ENCODE data around the gene SNX24.

The SNX24 gene

DNA sequence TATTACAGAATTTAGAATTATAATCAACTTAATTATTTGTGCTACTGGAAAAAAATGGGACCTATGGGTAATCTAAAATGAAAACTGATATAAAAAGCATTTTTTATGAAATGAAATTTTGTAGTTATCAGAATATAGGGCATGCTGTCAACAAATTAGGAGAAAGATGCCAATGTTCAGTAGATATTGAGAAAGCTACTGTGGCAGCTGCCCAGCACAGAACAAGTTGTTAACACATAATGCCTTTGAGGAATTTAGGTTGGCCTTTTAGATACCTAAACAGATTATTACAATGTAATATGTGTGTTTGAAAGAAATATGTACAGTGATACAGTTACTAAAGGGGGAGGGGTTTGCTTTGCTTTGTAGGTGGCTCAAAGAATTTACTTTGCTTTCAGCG lies 137.0 kb downstream of the SNX24 start:
- no peak for DNase-seq (ENCODE audit: low read depth)
- TF ChIP-seq POLR2A (IDR thresholded peaks at IDR 0.05; ENCODE audit: extremely low read depth, insufficient read length) (no peak), MYC (IDR thresholded peaks at IDR 0.05; ENCODE audit: low read depth, low read length) (no peak)
- TF ChIP-seq, protein P1, sequence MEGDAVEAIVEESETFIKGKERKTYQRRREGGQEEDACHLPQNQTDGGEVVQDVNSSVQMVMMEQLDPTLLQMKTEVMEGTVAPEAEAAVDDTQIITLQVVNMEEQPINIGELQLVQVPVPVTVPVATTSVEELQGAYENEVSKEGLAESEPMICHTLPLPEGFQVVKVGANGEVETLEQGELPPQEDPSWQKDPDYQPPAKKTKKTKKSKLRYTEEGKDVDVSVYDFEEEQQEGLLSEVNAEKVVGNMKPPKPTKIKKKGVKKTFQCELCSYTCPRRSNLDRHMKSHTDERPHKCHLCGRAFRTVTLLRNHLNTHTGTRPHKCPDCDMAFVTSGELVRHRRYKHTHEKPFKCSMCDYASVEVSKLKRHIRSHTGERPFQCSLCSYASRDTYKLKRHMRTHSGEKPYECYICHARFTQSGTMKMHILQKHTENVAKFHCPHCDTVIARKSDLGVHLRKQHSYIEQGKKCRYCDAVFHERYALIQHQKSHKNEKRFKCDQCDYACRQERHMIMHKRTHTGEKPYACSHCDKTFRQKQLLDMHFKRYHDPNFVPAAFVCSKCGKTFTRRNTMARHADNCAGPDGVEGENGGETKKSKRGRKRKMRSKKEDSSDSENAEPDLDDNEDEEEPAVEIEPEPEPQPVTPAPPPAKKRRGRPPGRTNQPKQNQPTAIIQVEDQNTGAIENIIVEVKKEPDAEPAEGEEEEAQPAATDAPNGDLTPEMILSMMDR (IDR thresholded peaks at IDR 0.05; ENCODE audit: low read depth, low read length): no peak
- TF ChIP-seq, protein P2, sequence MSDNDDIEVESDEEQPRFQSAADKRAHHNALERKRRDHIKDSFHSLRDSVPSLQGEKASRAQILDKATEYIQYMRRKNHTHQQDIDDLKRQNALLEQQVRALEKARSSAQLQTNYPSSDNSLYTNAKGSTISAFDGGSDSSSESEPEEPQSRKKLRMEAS (IDR thresholded peaks at IDR 0.05; ENCODE audit: low read depth, low read length): no peak
- H3K4me3 ChIP-seq (ENCODE audit: low read depth, low read length): no peak overlapping the region

DNA sequence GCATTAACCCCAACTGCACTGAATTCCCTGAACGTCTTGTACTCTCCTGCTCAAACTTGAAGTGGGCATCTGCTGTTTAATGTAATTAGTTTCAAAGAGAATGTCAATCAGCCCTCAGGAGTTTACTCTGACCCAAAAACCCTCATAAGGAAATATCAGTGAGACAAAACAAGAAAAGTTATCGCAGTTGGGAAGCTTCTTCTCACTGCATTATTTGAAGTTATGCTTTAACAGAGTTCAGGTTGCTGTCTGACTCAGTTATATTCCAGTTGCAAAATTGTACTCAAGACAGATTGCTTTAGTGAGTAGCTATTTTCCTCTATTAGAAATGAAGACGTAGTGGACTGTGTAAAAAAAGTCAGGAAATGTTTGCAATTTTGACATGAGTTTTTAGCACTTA lies 139.0 kb downstream of the SNX24 start:
- TF ChIP-seq MYC (IDR thresholded peaks at IDR 0.05; ENCODE audit: low read depth, low read length) (no peak), POLR2A (IDR thresholded peaks at IDR 0.05; ENCODE audit: extremely low read depth, insufficient read length) (no peak)
- TF ChIP-seq, protein P1 (IDR thresholded peaks at IDR 0.05; ENCODE audit: low read depth, low read length): no peak
- TF ChIP-seq, protein P2 (IDR thresholded peaks at IDR 0.05; ENCODE audit: low read depth, low read length): no peak
- no peak for DNase-seq (ENCODE audit: low read depth)
- H3K4me3 ChIP-seq (ENCODE audit: low read depth, low read length): no peak overlapping the region

DNA sequence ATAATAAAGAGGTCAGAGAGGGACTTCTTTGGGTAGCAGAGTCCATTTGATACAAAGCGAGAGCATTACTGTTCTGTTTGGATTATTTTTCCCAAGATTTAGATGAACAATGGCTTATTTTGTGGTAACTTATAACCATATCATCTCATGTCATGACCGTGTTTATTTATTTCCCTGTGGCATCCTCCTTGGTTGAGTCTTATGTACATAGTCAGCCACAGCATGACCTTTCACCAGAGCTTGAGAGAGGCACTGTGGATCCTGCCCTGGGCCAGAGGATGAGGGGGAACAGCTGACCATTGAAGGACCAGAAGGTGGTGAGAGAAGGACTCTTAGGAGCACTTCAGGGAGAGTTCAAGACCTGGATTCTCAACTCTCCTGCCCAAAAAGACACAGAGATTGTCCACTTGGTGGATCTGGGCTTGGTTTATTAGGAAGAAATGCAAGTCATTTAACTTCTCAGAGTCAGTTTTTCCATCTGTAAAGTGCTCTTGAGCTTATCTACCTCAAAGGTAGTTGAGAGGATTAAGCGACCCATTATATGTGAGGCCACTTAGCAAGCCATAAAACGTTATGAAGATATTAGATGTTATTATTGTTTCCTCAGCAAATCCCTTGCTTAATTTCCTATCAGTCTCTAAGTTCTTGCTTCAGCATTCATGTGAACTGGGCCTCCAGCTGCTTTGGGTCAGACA lies 139.7 kb downstream of the SNX24 start:
- DNase-seq (ENCODE audit: low read depth): no peak
- TF ChIP-seq MYC (IDR thresholded peaks at IDR 0.05; ENCODE audit: low read depth, low read length) (no peak), POLR2A (IDR thresholded peaks at IDR 0.05; ENCODE audit: extremely low read depth, insufficient read length) (no peak)
- TF ChIP-seq, protein P2 (IDR thresholded peaks at IDR 0.05; ENCODE audit: low read depth, low read length): no peak
- TF ChIP-seq, protein P1 (IDR thresholded peaks at IDR 0.05; ENCODE audit: low read depth, low read length): no peak
- H3K4me3 ChIP-seq (ENCODE audit: low read depth, low read length): no peak overlapping the region

DNA sequence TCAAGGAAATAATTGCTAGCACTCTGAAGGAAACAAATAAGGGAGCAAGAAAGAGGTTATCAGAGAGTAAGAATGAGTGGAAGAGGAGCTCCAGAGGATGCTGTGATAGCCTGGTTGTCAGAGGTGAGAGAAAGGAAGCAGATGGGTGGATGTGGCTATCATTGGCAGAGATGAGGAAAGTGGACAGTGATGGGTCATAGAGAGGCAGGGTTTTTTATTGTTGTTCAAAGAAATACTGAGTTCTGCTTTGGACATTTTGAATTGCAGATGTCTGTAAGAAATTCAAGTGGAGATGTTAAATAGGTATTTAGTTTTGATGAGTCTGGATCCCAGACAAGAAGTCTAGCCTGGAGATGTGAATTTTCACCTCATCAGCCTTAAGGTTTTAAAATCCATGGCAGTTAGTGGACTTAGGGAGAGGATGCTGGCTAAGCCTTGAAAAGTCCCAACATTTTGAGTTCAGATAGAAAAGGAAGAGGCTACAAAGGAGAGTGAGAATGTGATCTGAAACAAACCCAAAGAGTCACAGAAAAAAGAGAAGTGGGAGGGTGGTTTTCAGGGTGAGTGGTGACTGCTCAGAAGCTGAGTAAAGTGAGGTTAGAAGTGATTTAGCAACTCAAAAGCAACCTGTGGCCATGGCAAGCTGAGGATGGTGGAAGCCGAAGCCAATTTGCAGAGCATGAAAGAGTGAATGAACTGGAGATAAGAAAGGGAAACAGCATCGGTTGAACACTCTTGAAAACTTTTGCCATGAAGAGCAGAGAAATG lies 140.7 kb downstream of the SNX24 start:
- no peak for DNase-seq (ENCODE audit: low read depth)
- no peak for TF ChIP-seq MYC (IDR thresholded peaks at IDR 0.05; ENCODE audit: low read depth, low read length)
- TF ChIP-seq, protein P1 (IDR thresholded peaks at IDR 0.05; ENCODE audit: low read depth, low read length): no peak
- TF ChIP-seq, protein P2 (IDR thresholded peaks at IDR 0.05; ENCODE audit: low read depth, low read length): no peak
- H3K4me3 ChIP-seq (ENCODE audit: low read depth, low read length): no peak overlapping the region

DNA sequence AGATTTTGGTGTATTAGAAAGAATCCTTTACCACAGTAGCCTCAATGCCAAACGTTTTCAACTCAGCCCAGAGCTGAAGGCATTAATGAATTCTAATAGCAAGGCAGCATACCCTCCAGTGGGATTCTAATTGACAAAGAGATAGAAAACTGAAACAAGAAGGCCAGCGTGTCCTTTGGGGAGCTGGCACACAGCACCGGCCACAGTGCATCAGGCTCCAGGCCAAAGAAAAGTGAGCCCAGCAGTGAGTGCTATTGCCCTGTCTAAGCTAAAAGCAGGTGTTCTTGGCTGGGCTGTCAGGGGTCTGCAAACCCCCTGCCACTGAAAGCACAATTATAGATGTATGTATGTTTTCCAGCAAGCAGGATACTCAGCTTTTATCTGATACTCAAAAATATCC lies 150.7 kb downstream of the SNX24 start:
- no peak for DNase-seq (ENCODE audit: low read depth)
- no peak overlapping the region for H3K4me3 ChIP-seq (ENCODE audit: low read depth, low read length)
- TF ChIP-seq, protein P1 (IDR thresholded peaks at IDR 0.05; ENCODE audit: low read depth, low read length): no peak

Measured in NB4 (cell line).